GM21619 (cell line): ENCODE measurements around the gene RUSC2.
"Not testable (repeated sequence)": the region's sequence is repeated elsewhere in the genome, so short reads cannot be mapped to it uniquely, and the experiment has no call there.

ENCODE experiments used
- ATAC-seq: cut with Tn5 transposase; IDR thresholded peaks from one replicate; pipeline ENCODE4 v1.9.1; 2021; ENCODE audit not compliant: unreplicated experiment

Gene RUSC2

DNA sequence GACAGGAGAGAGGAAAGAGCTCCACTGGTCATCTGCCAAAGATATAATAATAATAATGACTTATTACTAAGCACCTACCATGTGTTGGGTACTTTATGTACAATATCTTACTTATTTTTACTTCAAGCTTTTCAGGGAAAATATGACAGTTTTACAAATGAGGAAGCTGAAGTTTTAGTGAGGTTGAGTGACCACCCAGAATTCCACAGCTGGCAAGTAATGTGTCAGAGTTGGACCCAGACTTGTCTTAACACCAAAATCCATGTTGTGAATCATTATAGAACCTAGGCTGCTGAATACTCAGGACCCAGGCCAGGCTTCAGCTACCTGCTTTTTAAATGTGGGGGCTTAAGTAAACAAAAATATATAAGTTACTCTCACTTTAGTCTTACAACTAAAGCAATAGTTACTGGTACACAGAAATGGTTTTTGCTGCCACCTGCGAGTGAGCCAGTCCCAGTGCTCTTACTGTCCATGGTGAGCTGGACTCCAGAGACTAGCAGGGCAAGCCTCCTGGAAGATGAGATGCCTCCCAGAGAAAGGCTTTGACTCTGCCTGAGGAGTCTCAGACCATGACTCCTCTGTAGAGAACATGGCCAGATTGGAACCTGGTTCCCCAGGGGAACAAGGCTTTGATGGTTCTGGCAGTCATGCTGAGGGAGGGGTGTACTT lies 29.9 kb downstream of the RUSC2 start:
- no peak for ATAC-seq

DNA sequence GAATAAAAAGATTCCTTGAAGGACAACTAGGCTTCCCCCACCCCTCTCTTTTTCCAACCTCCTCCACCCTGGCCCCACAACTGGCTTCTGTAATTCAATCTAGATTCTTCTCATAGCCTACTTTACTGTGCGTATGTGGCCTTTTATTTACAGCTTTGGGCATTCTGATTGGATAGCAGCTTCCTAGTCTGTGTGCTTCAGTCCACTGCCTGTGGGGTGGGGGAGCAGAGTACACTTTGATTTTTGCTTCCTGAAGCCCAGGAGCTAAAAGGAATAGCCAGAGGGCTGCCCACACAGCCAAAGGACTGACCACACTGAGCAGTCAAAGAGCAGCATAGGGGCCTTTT lies 30.4 kb downstream of the RUSC2 start:
- no peak for ATAC-seq

DNA sequence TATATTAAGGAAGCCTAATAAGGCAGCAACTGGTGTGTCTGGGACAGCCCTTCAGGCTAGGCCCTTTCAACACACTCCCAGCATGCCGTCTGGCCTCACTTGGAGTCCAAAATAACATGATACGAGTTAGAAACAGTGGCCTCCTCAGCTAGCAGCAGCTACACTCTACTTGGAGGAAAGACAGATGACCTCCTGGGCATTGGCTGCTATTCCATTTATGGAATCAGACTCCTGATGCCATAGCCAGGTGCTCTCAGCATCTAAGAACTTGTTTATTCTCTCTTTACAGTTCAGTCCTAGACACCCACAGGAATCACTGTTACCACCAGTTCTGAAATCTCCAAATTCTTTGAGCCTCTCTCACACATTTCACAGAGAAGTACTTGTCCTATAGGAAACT lies 31.8 kb downstream of the RUSC2 start:
- no peak for ATAC-seq

DNA sequence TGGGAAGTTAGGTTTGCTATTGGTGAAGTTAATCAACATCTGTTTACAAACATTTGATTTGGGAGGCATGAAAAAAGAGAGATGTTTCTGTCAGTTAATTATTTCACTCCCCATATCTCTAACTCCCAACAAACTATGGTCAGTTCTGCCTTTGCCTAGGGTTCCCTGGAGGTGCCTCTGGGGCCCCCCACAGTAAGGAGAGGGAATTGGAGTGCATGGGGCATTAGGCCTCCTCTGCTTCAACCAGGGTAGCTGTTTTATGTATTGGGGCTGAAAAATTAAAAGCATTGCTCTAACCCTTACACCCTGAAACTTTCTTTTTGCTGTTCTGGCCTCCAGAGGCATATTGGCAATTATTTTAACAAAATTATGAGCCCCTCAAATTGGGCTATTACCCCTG lies 32.3 kb downstream of the RUSC2 start:
- no peak for ATAC-seq

DNA sequence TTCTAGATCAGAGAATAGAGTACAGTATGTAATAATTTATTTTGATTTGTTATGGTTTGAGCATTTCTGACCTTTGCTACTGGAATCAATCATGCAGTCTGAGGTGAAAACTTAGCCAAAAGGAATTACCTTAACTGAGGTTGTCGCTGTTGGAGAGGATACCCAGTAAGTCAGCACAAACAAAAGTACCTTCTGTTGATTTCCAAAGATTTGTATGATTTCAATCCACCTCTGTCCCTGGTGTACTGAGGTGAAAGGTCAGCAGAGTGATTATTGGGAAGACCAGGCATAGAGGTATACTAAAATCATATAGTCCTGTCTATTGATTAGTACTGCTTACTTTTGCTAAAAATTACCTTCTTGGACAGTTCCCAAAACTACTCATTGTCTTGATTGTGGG lies 32.8 kb downstream of the RUSC2 start:
- no peak for ATAC-seq

DNA sequence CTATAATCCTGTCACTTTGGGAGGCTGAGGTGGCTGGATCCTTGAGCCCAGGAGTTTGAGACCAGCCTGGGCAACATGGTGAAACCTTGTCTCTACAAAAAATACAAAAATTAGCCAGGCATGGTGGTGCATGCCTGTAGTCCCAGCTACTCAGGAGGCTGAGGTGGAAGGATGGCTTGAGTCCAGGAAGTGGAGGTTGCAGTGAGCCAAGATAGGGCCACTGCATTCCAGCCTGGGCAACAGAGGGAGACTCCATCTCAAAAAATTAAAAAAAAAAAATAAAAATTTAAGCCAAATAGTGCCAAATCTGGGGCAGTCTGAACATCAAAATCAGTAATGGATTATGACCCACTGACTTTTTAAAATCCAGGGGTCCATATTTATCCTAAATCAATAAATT lies 33.6 kb downstream of the RUSC2 start:
- ATAC-seq, result not testable (repeated sequence)

DNA sequence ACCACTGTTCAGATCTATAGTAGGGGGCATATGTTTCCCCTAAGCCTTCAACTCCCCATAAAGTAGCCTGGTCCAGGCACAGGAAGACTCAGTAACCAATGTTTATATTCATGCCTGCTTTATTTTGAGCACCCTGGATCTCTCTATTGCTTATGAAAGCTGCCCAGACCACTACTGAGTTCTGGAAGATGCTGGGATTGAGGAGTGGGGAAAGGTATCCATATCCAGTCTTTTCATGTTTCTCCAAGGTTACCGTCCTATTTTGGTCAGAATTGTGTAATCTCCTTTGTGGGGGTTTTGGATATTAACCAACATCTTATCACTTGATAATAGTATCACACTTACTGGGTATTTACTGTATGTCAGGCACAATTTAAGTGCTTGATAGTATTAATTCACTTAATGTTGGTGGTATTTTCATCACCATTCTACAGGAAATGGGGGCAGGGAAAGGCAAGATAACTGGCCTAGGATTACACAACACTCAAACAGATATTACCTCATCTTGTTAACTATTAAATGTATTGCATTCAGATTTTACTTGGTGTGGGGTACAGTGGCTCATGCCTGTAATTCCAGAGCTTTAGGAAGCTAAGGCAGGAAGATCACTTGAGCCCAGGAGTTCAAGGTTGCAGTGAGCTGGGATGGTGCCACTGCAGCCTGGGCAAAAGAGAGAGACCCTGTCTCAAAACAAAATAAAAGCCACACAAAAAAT lies 36.3 kb downstream of the RUSC2 start:
- ATAC-seq, result no peak

DNA sequence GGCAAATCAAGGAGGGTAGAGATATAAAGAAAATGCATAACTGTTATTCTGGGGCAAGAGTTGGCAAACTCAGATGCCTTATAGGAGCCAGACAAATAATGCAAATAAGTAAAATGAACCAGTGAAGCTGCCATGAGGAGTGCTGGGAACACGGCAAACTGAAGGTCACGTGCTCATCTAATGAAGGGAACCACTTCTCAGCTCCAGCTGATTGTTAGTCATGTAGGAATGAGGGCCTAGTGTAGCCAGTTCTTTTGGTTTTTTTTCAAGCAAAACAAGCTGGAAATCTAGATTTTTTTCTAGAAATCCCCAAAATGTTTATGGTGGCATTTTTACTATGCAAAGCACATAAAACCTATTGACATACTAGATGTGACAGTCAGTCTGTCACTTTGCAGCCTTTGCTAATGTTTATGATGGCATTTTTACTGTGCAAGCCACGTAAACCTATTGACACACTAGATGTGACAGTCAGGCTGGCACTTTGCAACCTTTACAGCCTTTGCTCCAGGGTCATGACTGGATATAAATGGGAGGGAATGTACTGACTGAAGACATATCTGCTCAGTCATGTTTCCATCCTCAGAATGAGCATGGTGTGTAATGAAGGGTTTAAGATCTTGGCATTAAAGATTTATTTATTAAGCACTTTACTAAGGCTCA lies 39.4 kb downstream of the RUSC2 start:
- ATAC-seq, result no peak

DNA sequence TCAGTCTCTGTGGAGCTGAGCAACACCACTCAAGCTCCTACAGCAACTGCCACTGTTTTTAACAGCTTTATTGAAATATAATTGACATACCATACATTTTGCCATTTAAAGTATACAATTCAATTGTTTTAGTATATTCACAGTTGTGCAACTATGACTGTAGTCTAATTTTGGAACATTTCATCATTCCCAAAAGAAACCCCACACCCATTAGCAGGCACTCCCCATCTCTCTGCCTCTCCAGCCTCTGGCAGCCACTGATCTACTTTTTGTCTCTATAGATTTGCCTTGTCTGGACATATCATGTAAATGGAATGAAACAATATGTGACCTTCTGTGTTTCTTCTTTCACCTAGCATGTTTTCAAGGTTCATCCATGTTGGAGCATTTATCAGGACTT lies 43.5 kb downstream of the RUSC2 start:
- ATAC-seq, result no peak

DNA sequence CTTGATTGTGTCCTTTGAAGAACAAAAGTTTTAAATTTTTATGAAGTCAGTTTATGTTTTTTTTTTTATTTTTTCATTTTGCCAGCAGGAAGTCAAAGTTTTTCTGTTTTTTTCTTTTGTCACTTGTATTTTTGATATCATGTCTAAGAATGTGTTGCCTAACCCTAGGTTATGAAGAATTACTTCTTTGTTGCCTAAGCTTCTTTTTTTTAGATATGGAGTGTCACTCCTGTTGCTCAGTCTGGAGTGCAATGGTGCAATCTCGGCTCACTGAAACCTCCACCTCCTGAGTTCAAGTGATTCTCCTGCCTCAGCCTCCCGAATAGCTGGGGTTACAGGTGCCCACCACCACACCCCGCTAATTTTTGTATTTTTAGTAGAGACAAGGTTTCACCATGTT lies 45.0 kb downstream of the RUSC2 start:
- ATAC-seq, result not testable (repeated sequence)

DNA sequence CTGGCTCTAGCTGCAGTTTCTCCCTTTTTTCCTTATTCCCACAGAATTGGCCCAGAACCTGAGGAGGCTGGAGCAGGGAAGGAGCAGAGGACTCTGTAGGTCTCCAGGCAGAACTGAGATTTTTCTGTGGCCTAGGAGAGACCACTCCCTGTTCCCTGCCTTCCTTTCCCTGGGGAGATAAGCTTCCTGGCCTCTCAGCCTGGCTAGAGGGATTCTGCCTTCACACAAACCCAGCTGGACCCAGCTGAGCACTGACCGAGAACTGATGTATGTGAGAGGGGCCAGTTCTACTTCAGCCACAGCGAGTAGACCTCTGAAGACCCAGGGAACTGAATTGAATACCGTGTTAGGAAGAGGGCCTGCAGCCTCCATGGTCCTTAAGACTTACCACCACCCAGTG lies 48.0 kb downstream of the RUSC2 start:
- ATAC-seq, result no peak

DNA sequence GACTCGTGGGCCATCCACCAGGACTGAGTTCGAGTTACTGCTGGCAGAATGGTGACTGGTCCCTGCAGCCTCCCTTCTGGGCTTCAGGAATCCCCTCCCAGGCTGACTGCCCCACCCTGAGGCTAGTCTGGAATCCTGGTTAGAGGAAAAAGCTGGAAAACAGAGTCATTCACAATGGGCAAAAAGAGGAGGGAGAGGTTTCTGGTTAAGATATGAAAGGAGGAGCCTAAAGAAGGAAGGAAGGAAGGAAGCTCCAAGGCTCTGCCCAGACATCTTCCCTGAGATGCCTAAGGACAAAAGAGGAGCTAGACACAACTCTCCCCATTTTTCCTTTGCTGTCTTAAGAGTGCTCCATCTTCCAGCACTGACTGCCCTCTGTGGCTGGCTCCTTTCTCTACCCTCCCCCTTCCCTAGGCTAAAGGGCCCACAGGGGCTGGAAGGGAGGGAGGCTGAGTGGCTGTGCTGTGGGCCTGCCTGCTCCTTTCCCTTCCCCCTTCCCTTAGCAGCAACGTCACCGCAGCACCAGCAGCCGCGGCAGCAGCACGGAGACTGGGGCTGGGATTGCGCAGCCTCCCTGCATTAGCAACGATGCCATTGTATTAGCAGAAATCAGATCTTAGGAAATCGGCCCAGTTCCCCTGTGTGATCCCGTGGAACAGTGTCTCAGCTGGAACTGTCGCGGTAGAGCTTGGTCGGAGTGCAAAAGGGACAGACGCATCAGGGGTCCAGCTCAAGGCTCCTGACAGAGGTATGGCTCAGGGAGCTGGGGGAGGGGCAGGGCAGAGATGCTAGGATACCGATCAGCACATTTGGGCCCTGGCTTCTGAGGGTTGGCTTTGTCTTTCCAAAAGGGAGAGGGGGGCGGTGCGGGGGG lies 48.7 kb downstream of the RUSC2 start:
- ATAC-seq, result no peak
